IMR-90 (cell line): ENCODE data around the gene TMEM163. TPM values are rescaled to one million over a fixed set of nuclear protein-coding genes. Genes with fewer than 3 reads are reported as not detected.

Experiments
- ATAC-seq: fragments of 200-7000 bp; cut with Tn5 transposase; 2 replicates; pipeline ENCODE4 v1.9.1; 2020; ENCODE audit warnings: low read depth, mild to moderate bottlenecking, moderate library complexity
- BruUV-seq: library from RNA; stranded (reverse); fragments of 400-500 nt; replicated peaks from 2 replicates; lab custom pipeline; 2021; lab: Mats Ljungman, UMichigan
- CTCF ChIA-PET: fragments of 300-600 bp; formaldehyde crosslinking; extraction: SDS; loops from one replicate; lab custom pipeline; 2021; ENCODE audit warnings: antibody characterized with exemption; lab: Yijun Ruan, JAX
- POLR2A ChIA-PET: fragments of 300-600 bp; sonication (Branson Sonifier 250); formaldehyde crosslinking; loops from one replicate; lab custom pipeline; 2022; ENCODE audit warnings: antibody characterized with exemption; ENCODE audit not compliant: unreplicated experiment; lab: Charles Lee
- DNase-seq: peaks from one replicate; pipeline ENCODE4 v3.0.0; 2013
- H2AFZ ChIP-seq: replicated peaks from 2 replicates; pipeline ENCODE3; 2013; ENCODE audit warnings: low read length, mild to moderate bottlenecking; ENCODE audit not compliant: poor library complexity
- H2AK5ac ChIP-seq: 2 replicates; pipeline ENCODE4 v1.6.1; 2013; ENCODE audit warnings: low read depth, low read length, inconsistent platforms
- H2AK9ac ChIP-seq: replicated peaks from 2 replicates; pipeline ENCODE3; 2013; ENCODE audit warnings: mild to moderate bottlenecking, low read depth, low read length, moderate library complexity; ENCODE audit not compliant: poor library complexity
- H2BK120ac ChIP-seq: 2 replicates; pipeline ENCODE4 v1.6.1; 2013; ENCODE audit warnings: low read depth, low read length, inconsistent platforms
- H2BK15ac ChIP-seq: 3 replicates; pipeline ENCODE4 v1.6.1; 2013; ENCODE audit warnings: low read depth, low read length, inconsistent platforms
- H2BK20ac ChIP-seq: 2 replicates; pipeline ENCODE4 v1.6.1; 2013; ENCODE audit warnings: low read depth, mild to moderate bottlenecking, inconsistent platforms, low read length, moderate library complexity
- H2BK5ac ChIP-seq: 2 replicates; pipeline ENCODE4 v1.6.1; 2013; ENCODE audit warnings: mild to moderate bottlenecking, low read depth, low read length, inconsistent platforms; ENCODE audit not compliant: poor library complexity, severe bottlenecking
- H3K14ac ChIP-seq: replicated peaks from 2 replicates; pipeline ENCODE4 v1.6.1; 2013; ENCODE audit warnings: low read depth, low read length, inconsistent platforms
- H3K18ac ChIP-seq: 2 replicates; pipeline ENCODE4 v1.6.1; 2013; ENCODE audit warnings: low read depth, low read length, control low read depth
- H3K23ac ChIP-seq: 2 replicates; pipeline ENCODE4 v1.6.1; 2013; ENCODE audit warnings: low read depth, low read length, inconsistent platforms
- H3K27ac ChIP-seq: 2 replicates; pipeline ENCODE4 v1.5.1; 2013; ENCODE audit warnings: mild to moderate bottlenecking, control low read depth, low read length; ENCODE audit not compliant: insufficient read depth
- H3K27me3 ChIP-seq: 2 replicates; pipeline ENCODE4 v1.6.1; 2013; ENCODE audit warnings: low read length; ENCODE audit not compliant: control insufficient read depth, insufficient read depth
- H3K36me3 ChIP-seq: 2 replicates; pipeline ENCODE4 v1.6.1; 2013; ENCODE audit warnings: low read length, mixed read lengths; ENCODE audit not compliant: control insufficient read depth, insufficient read depth
- H3K4ac ChIP-seq: 2 replicates; pipeline ENCODE4 v1.6.1; 2013; ENCODE audit warnings: low read depth, low read length, inconsistent platforms
- H3K4me1 ChIP-seq: 2 replicates; pipeline ENCODE4 v1.6.1; 2013; ENCODE audit warnings: low read length, mixed read lengths; ENCODE audit not compliant: control insufficient read depth, insufficient read depth
- H3K4me2 ChIP-seq: 2 replicates; pipeline ENCODE4 v1.6.1; 2013; ENCODE audit warnings: low read depth, mild to moderate bottlenecking, control low read depth, low read length, moderate library complexity
- H3K4me3 ChIP-seq: 2 replicates; pipeline ENCODE4 v1.5.1; 2013; ENCODE audit warnings: low read depth, mild to moderate bottlenecking, control low read depth, low read length, moderate library complexity; ENCODE audit not compliant: insufficient read depth
- H3K56ac ChIP-seq: 2 replicates; pipeline ENCODE4 v1.6.1; 2013; ENCODE audit warnings: low read length, inconsistent platforms; ENCODE audit not compliant: insufficient read depth; ENCODE audit errors: extremely low read depth
- H3K79me1 ChIP-seq, 2 experiments: 2 replicates each; pipeline ENCODE4 v1.6.1; 2013; ENCODE audit warnings: low read length in 2 of 2, inconsistent platforms in 1 of 2, low read depth in 1 of 2
- H3K9ac ChIP-seq: 2 replicates; pipeline ENCODE4 v1.6.1; 2013; ENCODE audit warnings: low read depth, low read length, control low read depth
- H3K9me1 ChIP-seq: 2 replicates; pipeline ENCODE4 v1.6.1; 2013; ENCODE audit warnings: low read length, inconsistent platforms; ENCODE audit not compliant: insufficient read depth
- H3K9me3 ChIP-seq: 2 replicates; pipeline ENCODE4 v1.6.1; 2013; ENCODE audit warnings: low read length; ENCODE audit not compliant: control insufficient read depth, insufficient read depth
- H4K20me1 ChIP-seq: 2 replicates; pipeline ENCODE4 v1.6.1; 2013; ENCODE audit warnings: low read length, inconsistent platforms; ENCODE audit not compliant: insufficient read depth
- H4K5ac ChIP-seq: 2 replicates; pipeline ENCODE4 v1.6.1; 2013; ENCODE audit warnings: mild to moderate bottlenecking, low read depth, low read length, control low read depth
- H4K8ac ChIP-seq, 2 experiments: 2 replicates each; pipeline ENCODE4 v1.6.1; 2013; ENCODE audit warnings: low read depth in 2 of 2, low read length in 2 of 2, control low read depth in 1 of 2, inconsistent platforms in 1 of 2
- H4K91ac ChIP-seq: 2 replicates; pipeline ENCODE4 v1.6.1; 2013; ENCODE audit warnings: low read depth, low read length, inconsistent platforms; ENCODE audit not compliant: insufficient read depth
- BHLHE40 ChIP-seq: fragments of 150-350 bp; IDR thresholded peaks from 2 replicates; pipeline ENCODE4 v1.6.1; 2016; ENCODE audit warnings: mild to moderate bottlenecking, low read depth, low read length
- MXI1 ChIP-seq: IDR thresholded peaks from 2 replicates; pipeline ENCODE4 v1.6.1; 2012; ENCODE audit warnings: low read depth, mild to moderate bottlenecking, low read length, moderate library complexity, borderline replicate concordance
- WGBS, 2 experiments: methylation state at CpG; one replicate each; pipeline versions ENCODE4 v1.1.5 to v1.1.7; 2013; ENCODE audit warnings: missing lambda C conversion rate in 2 of 2; ENCODE audit not compliant: insufficient read length in 1 of 2; ENCODE audit errors: extremely low coverage in 2 of 2; 5-methylcytosine and 5-hydroxymethylcytosine counted together
- dilution Hi-C: fragments of 300-500 bp; cut with HindIII; formaldehyde crosslinking; loops from one replicate; pipeline ENCODE4 v1.14.3; 2018; ENCODE audit warnings: low sequenced_read_pairs; ENCODE audit not compliant: unreplicated experiment
- in situ Hi-C: fragments of 300-500 bp; cut with MboI; formaldehyde crosslinking; loops from 3 replicates; pipeline ENCODE4 v1.14.3; 2019; ENCODE audit warnings: low sequenced_read_pairs, inconsistent platforms, mixed read lengths
- intact Hi-C: fragments of 100-400 bp; cut with micrococcal nuclease; formaldehyde crosslinking; loops from 2 replicates; pipeline ENCODE4 v1.10.0; 2022
- polyA plus RNA-seq, 3 experiments: library from polyadenylated mRNA; depleted of rRNA; stranded (reverse); fragments of >200 nt; gene quantifications; 2 replicates each; pipeline ENCODE4 v1.2.3, GENCODE V29; 2012; ENCODE audit warnings: low replicate concordance in 1 of 3
- total RNA-seq: library from RNA; depleted of rRNA; stranded (reverse); fragments of >200 nt; gene quantifications from 2 replicates; pipeline ENCODE4 v1.2.3, GENCODE V29; 2012

Gene TMEM163
- total and polyA plus RNA-seq, 2 of the 4 experiments (the other 2 are of a cell fraction), result not detected

- H2AK5ac ChIP-seq, result no peak overlapping the region
- H3K27me3 ChIP-seq, result no peaks in the 10 kb centered on the region
- no peak overlapping the region for H3K23ac ChIP-seq
- TF ChIP-seq BHLHE40 (no peak), MXI1 (no peak)
- no peak overlapping the region for H4K91ac ChIP-seq
- no peak overlapping the region for H2BK120ac ChIP-seq
- H3K27ac ChIP-seq, result no peak overlapping the region
- peaks cover 9% of the 10 kb centered on the region for H3K36me3 ChIP-seq
- POLR2A ChIA-PET, result no interaction called here
- no peaks in the 10 kb centered on the region for H3K9me3 ChIP-seq
- CTCF ChIA-PET, result interaction anchor here (1.6 kb wide), 1 partner anchor 46 kb away, joined by 3 read pairs; no protein-coding TSS in a partner anchor
- WGBS, 2 experiments, result no CpG with 5 or more reads among the region's 2 CpGs
- ATAC-seq (no peak), DNase-seq (no peak)
- BruUV-seq, result no TSS peak
- peaks cover 2% of the 10 kb centered on the region; the same call in 1 of the 2 replicates for H4K20me1 ChIP-seq
- H4K8ac ChIP-seq, result peak overlapping the region in 1 of 2 experiments; percentile 26; a peak in 1 of 4 replicates
- H3K4me2 ChIP-seq, result no peak overlapping the region
- no peak overlapping the region; the same call in 1 of the 2 replicates for H3K18ac ChIP-seq
- no peak overlapping the region for H3K9ac ChIP-seq
- no peak overlapping the region for H2BK15ac ChIP-seq
- no peak overlapping the region for H3K4me3 ChIP-seq
- H3K4me1 ChIP-seq, result peaks cover 27% of the 10 kb centered on the region
- no peak overlapping the region for H3K56ac ChIP-seq
- no peak overlapping the region for H3K4ac ChIP-seq
- no peak overlapping the region for H3K14ac ChIP-seq
- no peak overlapping the region for H4K5ac ChIP-seq
- in situ Hi-C loops (loop anchor here (5.0 to 25.0 kb wide), 2 partner anchors 297 to 527 kb away; no protein-coding TSS in a partner anchor), dilution Hi-C loops (no loop called here), intact Hi-C loops (loop anchor here (5.0 kb wide), 1 partner anchor 182 kb away; no protein-coding TSS in a partner anchor)
- H3K9me1 ChIP-seq, result peaks cover 17% of the 10 kb centered on the region
- H2BK20ac ChIP-seq, result no peak overlapping the region
- no peak overlapping the region for H2BK5ac ChIP-seq
- no peak overlapping the region for H2AFZ ChIP-seq
- peaks cover 8 to 54% of the 10 kb centered on the region in 2 experiments for H3K79me1 ChIP-seq
- H2AK9ac ChIP-seq, result no peak overlapping the region
Measured at GRCh38 chr2:134413912-134414311, 304.9 kb downstream of the TMEM163 start.
